Mucosa of descending colon (tissue), 3 donors: ENCODE data around the gene PPP2R2D. TPM values are rescaled to one million over a fixed set of nuclear protein-coding genes. Genes with fewer than 3 reads are reported as not detected.

Source experiments
- ATAC-seq: fragments of 200-7000 bp; cut with Tn5 transposase; one replicate; pipeline ENCODE4 v1.9.1; 2020; ENCODE audit warnings: mild to moderate bottlenecking, moderate library complexity
- DNase-seq, 3 donors: peaks; one replicate each; pipeline ENCODE4 v3.0.0-alpha.2; 2020
- H3K36me3 ChIP-seq: fragments of 200-600 bp; one replicate; pipeline ENCODE4 v1.8.0; 2021; ENCODE audit warnings: low read depth, mild to moderate bottlenecking
- H3K4me1 ChIP-seq: fragments of 200-600 bp; one replicate; pipeline ENCODE4 v1.8.0; 2021; ENCODE audit warnings: low read depth, mild to moderate bottlenecking
- H3K4me3 ChIP-seq: fragments of 200-600 bp; one replicate; pipeline ENCODE4 v1.8.0; 2021; ENCODE audit warnings: mild to moderate bottlenecking
- H3K9me3 ChIP-seq: fragments of 200-600 bp; one replicate; pipeline ENCODE4 v1.8.0; 2021; ENCODE audit warnings: mild to moderate bottlenecking
- CTCF ChIP-seq: fragments of 200-600 bp; IDR thresholded peaks from one replicate; pipeline ENCODE4 v1.8.0; 2022; ENCODE audit warnings: antibody characterized with exemption, mild to moderate bottlenecking
- intact Hi-C, 2 donors: fragments of 100-400 bp; cut with DNase I in 1 of 2; cut with micrococcal nuclease in 1 of 2; formaldehyde crosslinking; loops; one replicate each; pipeline versions ENCODE4 v1.11.0 to v1.11.1; 2022; cut with DNase I, micrococcal nuclease
- long read RNA-seq, 2 donors: library from polyadenylated mRNA; unstranded; transcript quantifications; one replicate each; pipeline ENCODE4 v2.0.0, GENCODE V29; 2019 to 2021
- total RNA-seq, 3 donors: library from RNA; stranded (reverse); fragmentation: NEBNext Ultra II Directional in 2 of 3; extraction: Animal tissue kit (Norgen Biotek cat#: 25700) in 2 of 3; gene quantifications; one replicate each; pipeline versions ENCODE4 v1.2.1 to v1.2.4, GENCODE V29; 2021 to 2023
- donor health status: DM: no; HTN: no; CAD: no; lungs with moderate emphysema.
- donor health status: DM: no; HTN: no; CAD: no.
- donor health status: DM: no; HTN: yes; CAD: no.

The PPP2R2D gene
- 10 to 100 TPM; 27.8 to 34.4 (median 33.9) TPM for total RNA-seq
- long read RNA-seq, donor 1, full-length matches to known transcripts = 21 of 57 reads
- long read RNA-seq, donor 1, partial matches to known transcripts = 16 of 57 reads
- long read RNA-seq, donor 1, other reads (novel, unspliced or antisense) = 20 of 57 reads
- long read RNA-seq, donor 2, partial matches to known transcripts = 3 of 3 reads
- long read RNA-seq, donor 2, other reads (novel, unspliced or antisense) = 0 of 3 reads

- peak; percentile 96 for ATAC-seq
- no peak for TF ChIP-seq CTCF
- DNase-seq = peak; percentile 96 to 98 (median 97)
- Histone ChIP-seq H3K36me3 (no peaks in the 10 kb centered on the region), H3K4me3 (peak within 1 kb of the TSS; percentile 90), H3K9me3 (no peaks in the 10 kb centered on the region), H3K4me1 (peaks cover 25% of the 10 kb centered on the region)
- intact Hi-C loops = no loop called here
Measured at GRCh38 chr10:131900350-131901152, at the start of gene PPP2R2D. Gene PPP2R2D, plus strand, starts transcription at chr10:131901008. Its CDS starts 141 bp downstream, at chr10:131901149.

GRCh38 chr10:131851346-131851745, 49.5 kb upstream of the PPP2R2D start:
- Histone ChIP-seq H3K36me3 (no peaks in the 10 kb centered on the region), H3K4me3 (no peak overlapping the region), H3K4me1 (no peaks in the 10 kb centered on the region), H3K9me3 (no peaks in the 10 kb centered on the region)
- DNase-seq (no peak), ATAC-seq (no peak)
- intact Hi-C loops = no loop called here
- no peak for TF ChIP-seq CTCF

- DNase-seq = no peak
Measured at GRCh38 chr10:131852176-131852822, 48.5 kb upstream of the PPP2R2D start.

GRCh38 chr10:131852823-131853609, 47.8 kb upstream of the PPP2R2D start:
- DNase-seq (no peak), ATAC-seq (no peak)
- H3K9me3 ChIP-seq = no peaks in the 10 kb centered on the region
- H3K36me3 ChIP-seq = no peaks in the 10 kb centered on the region
- no peaks in the 10 kb centered on the region for H3K4me1 ChIP-seq
- H3K4me3 ChIP-seq = no peak overlapping the region
- TF ChIP-seq CTCF = no peak
- intact Hi-C loops = no loop called here

More at GRCh38 chr10:131852176-131852822, 48.5 kb upstream of the PPP2R2D start:
- intact Hi-C loops = no loop called here
- Histone ChIP-seq H3K9me3 (no peaks in the 10 kb centered on the region), H3K36me3 (no peaks in the 10 kb centered on the region), H3K4me1 (no peaks in the 10 kb centered on the region), H3K4me3 (no peak overlapping the region)
- ATAC-seq = no peak
- no peak for TF ChIP-seq CTCF

- H3K4me1 ChIP-seq = no peaks in the 10 kb centered on the region
- ATAC-seq = no peak
- intact Hi-C loops = no loop called here
- no peak overlapping the region for H3K4me3 ChIP-seq
- no peaks in the 10 kb centered on the region for H3K9me3 ChIP-seq
- TF ChIP-seq CTCF = no peak
- no peak for DNase-seq
- no peaks in the 10 kb centered on the region for H3K36me3 ChIP-seq
Measured at GRCh38 chr10:131853610-131853964, 47.2 kb upstream of the PPP2R2D start.
